GM12892 (cell line): ENCODE measurements around the gene GALNT9.

Experiments used
- POLR2A ChIP-seq: IDR thresholded peaks from 2 replicates; pipeline ENCODE4 v1.6.1; 2011; ENCODE audit warnings: low read depth, low read length, control low read depth
- POLR2AphosphoS5 ChIP-seq: IDR thresholded peaks from 2 replicates; pipeline ENCODE4 v1.6.1; 2011; ENCODE audit warnings: low read depth, low read length, control low read depth

- TF ChIP-seq POLR2A: no peak
- TF ChIP-seq POLR2AphosphoS5: no peak
Measured at GRCh38 chr12:132338311-132338710, 8.9 kb upstream of the GALNT9 start.
